ENCODE data around the gene IER5.
"Not testable (repeated sequence)": the region's sequence is repeated elsewhere in the genome, so short reads cannot be mapped to it uniquely, and the experiment has no call there.

IER5 gene

GRCh38 chr1:181108304-181108867 is 19.9 kb downstream of the IER5 start:
- Mint-ChIP-seq H3K36me3 (ENCODE audit: low read depth) (no peaks in the 10 kb centered on the region), H3K4me3 (no peak overlapping the region), H3K4me1 (peaks cover 38% of the 10 kb centered on the region), H3K27ac (no peak overlapping the region), H3K9me3 (no peaks in the 10 kb centered on the region), H3K27me3 (peaks cover 16% of the 10 kb centered on the region)
- no peak for DNase-seq
- ATAC-seq, result no peak

GRCh38 chr1:181110013-181110412 is 21.5 kb downstream of the IER5 start:
- Mint-ChIP-seq H3K9me3 (no peaks in the 10 kb centered on the region), H3K36me3 (ENCODE audit: low read depth) (no peaks in the 10 kb centered on the region), H3K4me1 (peaks cover 26% of the 10 kb centered on the region), H3K27ac (no peak overlapping the region), H3K27me3 (peaks cover 16% of the 10 kb centered on the region), H3K4me3 (no peak overlapping the region)
- DNase-seq (no peak), ATAC-seq (no peak)

- ATAC-seq (no peak), DNase-seq (no peak)
- Mint-ChIP-seq H3K4me1 (peaks cover 19% of the 10 kb centered on the region), H3K9me3 (no peaks in the 10 kb centered on the region), H3K36me3 (ENCODE audit: low read depth) (no peaks in the 10 kb centered on the region), H3K27me3 (peaks cover 10% of the 10 kb centered on the region), H3K27ac (no peak overlapping the region), H3K4me3 (no peak overlapping the region)
Observed at GRCh38 chr1:181111559-181111958, 23.1 kb downstream of the IER5 start.

DNA sequence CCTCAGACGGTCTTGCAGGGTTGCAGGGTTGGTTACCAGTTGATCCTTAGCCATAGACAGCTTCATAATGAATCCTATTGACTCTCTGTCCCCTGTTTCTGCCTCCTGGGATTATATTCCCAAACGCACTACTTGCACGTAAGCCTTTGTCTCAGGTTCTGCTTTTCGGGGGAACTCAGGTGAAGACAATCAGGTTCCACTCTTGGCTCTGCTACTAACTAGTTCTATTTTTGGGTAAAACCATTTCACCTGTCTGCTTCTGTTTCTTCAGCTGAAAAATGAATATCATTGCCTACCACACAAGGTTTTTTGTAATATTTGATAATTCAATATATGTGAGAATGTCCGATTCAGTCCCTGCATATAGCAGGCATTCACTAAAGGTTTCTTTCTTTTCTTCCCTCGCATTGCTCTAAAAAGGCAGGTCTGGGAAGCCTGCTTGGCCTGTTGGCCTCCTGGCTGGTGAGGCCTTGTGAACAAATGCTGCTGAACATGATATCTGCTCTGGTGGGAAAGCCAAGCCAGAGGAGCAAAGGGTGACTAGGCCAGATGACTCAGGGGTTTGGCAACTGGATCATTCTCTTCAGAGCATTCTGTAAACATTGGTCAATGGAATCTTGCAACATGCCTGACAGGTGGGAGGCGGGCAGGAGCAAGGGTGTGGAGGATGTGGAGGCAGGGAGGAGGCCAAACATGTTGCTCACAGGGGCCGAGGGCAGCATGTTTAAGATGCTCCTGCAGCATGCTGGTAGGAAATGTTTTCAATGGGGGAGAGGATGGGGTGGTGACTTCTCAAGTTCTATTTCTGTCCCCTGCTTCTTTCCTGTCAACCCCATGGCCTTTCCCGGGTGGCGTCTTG is 23.8 kb downstream of the IER5 start:
- ATAC-seq (no peak), DNase-seq (no peak)
- Mint-ChIP-seq H3K27ac (no peak overlapping the region), H3K27me3 (peaks cover 3% of the 10 kb centered on the region), H3K9me3 (no peaks in the 10 kb centered on the region), H3K4me3 (no peak overlapping the region), H3K36me3 (ENCODE audit: low read depth) (no peaks in the 10 kb centered on the region), H3K4me1 (peaks cover 12% of the 10 kb centered on the region)

DNA sequence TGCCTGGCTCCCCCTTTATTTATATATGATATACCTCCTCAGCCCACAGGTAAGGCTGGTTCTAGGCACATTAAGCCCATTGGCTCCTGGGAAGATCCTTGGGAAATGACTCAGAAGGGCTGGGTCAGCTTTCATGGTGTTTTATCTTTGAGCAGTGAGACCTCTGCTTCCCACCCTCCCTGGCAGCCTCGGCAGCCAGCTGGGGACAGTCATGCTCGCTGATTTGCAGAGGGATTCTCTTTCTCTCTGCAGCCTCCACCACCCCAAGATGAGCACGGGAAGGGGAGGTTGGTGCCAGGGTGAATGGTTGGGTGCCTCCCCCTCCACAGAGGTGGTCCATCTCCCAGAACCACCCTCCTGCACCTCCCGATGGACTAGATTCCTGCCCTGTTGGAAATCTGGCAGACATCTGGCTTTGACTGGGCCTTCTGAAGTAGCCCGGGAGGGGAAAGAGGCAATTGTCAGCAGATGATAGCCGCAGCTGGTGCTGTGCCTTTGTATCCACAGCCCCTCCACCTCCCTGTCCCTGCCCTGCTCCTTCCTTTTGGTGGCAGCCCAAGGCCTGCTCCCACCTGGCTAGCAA is 24.6 kb downstream of the IER5 start:
- DNase-seq, result no peak
- ATAC-seq, result no peak

GRCh38 chr1:181114574-181115367 is 26.3 kb downstream of the IER5 start:
- H3K27ac Mint-ChIP-seq, result no peak overlapping the region
- no peaks in the 10 kb centered on the region for H3K36me3 Mint-ChIP-seq (ENCODE audit: low read depth)
- ATAC-seq, result no peak
- H3K4me3 Mint-ChIP-seq, result no peak overlapping the region
- no peaks in the 10 kb centered on the region for H3K9me3 Mint-ChIP-seq
- DNase-seq, result no peak
- H3K27me3 Mint-ChIP-seq, result no peaks in the 10 kb centered on the region
- peaks cover 7% of the 10 kb centered on the region for H3K4me1 Mint-ChIP-seq

More for the DNA sequence above, 24.6 kb downstream of the IER5 start:
- H3K36me3 Mint-ChIP-seq (ENCODE audit: low read depth), result no peaks in the 10 kb centered on the region
- no peaks in the 10 kb centered on the region for H3K27me3 Mint-ChIP-seq
- H3K4me1 Mint-ChIP-seq, result peaks cover 8% of the 10 kb centered on the region
- H3K4me3 Mint-ChIP-seq, result no peak overlapping the region
- no peaks in the 10 kb centered on the region for H3K9me3 Mint-ChIP-seq
- no peak overlapping the region for H3K27ac Mint-ChIP-seq

DNA sequence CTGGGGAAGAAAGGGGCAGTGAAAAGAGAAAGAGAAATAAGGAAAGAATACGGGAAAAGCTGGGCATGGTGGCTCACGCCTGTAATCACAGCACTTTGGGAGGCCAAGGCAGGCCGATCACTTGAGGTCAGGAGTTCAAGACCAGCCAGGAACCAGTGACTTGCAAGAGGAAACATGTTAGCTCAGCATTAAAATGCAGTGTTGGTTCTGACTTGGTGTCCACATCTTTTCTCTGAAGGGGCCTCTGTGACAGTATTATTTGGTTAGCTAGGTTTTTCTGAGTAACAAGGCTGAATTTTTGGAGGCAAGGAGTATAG is 26.8 kb downstream of the IER5 start:
- Mint-ChIP-seq H3K27ac (no peak overlapping the region), H3K36me3 (ENCODE audit: low read depth) (no peaks in the 10 kb centered on the region), H3K9me3 (no peaks in the 10 kb centered on the region), H3K4me1 (peaks cover 8% of the 10 kb centered on the region), H3K27me3 (no peaks in the 10 kb centered on the region), H3K4me3 (no peak overlapping the region)
- no peak for ATAC-seq
- DNase-seq, result no peak

DNA sequence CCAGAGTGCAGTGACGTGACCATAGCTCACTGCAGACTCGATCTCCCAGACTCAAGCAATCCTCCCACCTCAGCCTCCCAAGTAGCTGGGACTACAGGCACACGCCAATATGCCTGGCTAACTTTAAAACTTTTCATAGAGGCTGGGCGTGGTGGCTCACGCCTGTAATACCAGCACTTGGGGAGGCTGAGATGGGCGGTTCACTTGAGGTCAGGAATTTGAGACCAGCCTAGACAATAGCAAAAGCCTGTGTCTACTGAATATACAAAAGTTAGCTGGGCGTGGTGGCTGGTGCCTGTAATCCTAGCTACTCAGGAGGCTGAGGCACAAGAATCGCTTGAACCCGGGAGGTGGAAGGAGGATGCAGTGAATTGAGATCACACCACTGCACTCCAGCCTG is 27.5 kb downstream of the IER5 start:
- ATAC-seq; H3K4me1 Mint-ChIP-seq; H3K27ac Mint-ChIP-seq; H3K36me3 Mint-ChIP-seq (ENCODE audit: low read depth); DNase-seq; H3K9me3 Mint-ChIP-seq; H3K4me3 Mint-ChIP-seq; H3K27me3 Mint-ChIP-seq: not testable (repeated sequence)

DNA sequence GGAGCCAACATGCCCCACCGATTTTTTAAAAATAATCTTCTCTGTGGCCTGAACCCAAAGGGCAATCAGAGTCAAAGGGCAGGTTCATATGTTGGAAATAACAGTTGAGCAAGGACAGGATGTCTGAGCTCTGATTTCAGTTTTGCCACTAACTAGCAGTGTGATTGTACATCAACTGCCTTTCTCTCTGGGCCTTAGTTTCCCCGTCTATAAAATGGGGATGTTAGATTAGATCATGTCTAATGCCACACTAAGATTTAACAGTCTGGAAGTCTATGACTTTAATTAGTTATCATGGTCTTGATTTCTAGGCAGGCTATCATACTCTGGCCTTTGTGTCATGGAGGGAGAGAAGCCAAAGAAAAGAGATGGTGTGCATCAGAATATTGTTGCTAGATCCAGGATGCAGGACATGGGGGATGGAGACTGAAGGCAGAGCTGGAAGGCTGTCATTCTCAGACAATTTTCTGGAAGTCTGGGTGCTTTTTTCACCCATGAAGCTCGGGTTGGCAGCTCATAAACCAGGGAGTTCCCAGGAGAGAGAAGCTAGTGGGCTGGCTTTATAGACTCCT is 28.4 kb downstream of the IER5 start:
- Mint-ChIP-seq H3K27me3 (no peaks in the 10 kb centered on the region), H3K36me3 (ENCODE audit: low read depth) (no peaks in the 10 kb centered on the region), H3K9me3 (no peaks in the 10 kb centered on the region), H3K4me1 (peaks cover 8% of the 10 kb centered on the region), H3K27ac (no peak overlapping the region), H3K4me3 (no peak overlapping the region)
- DNase-seq (no peak), ATAC-seq (no peak)

GRCh38 chr1:181117648-181118449 is 29.3 kb downstream of the IER5 start:
- Mint-ChIP-seq H3K36me3 (ENCODE audit: low read depth) (no peaks in the 10 kb centered on the region), H3K27me3 (no peaks in the 10 kb centered on the region), H3K9me3 (no peaks in the 10 kb centered on the region), H3K4me1 (peaks cover 6% of the 10 kb centered on the region), H3K4me3 (no peak overlapping the region), H3K27ac (peak overlapping the region; percentile 25)
- DNase-seq (no peak), ATAC-seq (no peak)

DNA sequence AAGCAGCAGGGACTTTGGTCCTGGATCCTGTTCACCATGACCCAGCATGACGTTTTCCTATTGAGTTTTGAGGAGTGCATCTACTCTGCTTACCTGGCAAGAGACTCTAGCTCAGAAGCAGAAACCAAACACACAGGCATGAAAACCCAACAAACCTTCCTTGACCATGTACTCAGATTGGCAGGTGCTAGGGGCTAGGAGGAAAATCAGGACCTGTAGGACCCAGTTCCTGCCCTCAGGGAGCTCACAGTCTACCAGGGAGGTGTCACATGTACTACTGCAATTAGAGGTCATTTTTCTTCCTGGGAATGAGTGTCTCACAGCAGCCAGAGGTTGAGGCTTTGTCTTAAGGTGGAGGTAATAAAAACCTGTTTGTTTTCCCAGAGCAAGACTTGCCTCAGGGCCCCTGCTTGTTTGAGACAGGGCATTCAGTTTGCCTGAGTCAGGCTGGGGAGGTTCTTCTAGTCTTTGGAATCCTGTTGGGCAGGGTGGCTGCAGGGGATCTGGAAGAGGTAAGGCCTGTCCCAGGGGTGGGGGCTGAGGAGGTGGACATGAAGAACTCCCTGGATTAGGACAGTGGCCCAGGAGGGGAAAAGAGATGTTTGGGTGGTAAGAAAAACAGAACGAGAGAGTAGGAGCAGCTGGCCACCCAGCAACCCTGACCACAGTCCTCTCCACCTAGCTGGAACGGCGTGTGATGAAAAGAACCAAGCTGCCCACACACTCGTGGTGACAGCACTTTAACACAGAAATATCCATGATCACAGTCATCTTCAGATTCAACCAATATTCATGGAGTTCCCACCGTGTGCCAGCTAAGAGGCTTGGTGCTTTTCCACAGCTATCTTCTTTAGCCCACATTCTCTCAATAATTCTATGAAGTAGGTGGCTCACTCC is 30.8 kb downstream of the IER5 start:
- H3K4me3 Mint-ChIP-seq, result no peak overlapping the region
- no peaks in the 10 kb centered on the region for H3K9me3 Mint-ChIP-seq
- H3K36me3 Mint-ChIP-seq (ENCODE audit: low read depth), result no peaks in the 10 kb centered on the region
- ATAC-seq, result no peak
- no peak overlapping the region for H3K27ac Mint-ChIP-seq
- no peaks in the 10 kb centered on the region for H3K27me3 Mint-ChIP-seq
- peaks cover 9% of the 10 kb centered on the region for H3K4me1 Mint-ChIP-seq
- no peak for DNase-seq

DNA sequence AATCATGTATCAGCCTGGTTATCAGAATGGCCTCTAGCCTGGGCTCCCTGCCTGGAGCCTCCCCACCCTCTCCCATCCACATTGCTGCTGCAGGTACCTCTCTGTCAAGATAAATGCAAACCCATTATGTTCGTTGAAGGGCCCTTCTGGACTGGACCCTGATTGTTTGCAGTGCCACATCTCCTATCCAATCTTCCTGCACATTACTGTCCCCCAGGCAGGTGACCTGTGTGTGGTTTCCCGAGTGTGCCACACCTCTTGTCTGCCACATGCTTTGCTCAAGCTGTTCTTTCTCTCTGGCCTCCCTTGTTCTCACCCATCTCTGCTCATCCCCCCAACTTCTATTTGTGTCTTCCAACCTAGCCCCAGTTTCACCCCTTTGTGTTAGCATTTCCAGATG is 32.4 kb downstream of the IER5 start:
- H3K9me3 Mint-ChIP-seq, result no peaks in the 10 kb centered on the region
- no peak for ATAC-seq
- peaks cover 16% of the 10 kb centered on the region for H3K4me1 Mint-ChIP-seq
- H3K36me3 Mint-ChIP-seq (ENCODE audit: low read depth), result no peaks in the 10 kb centered on the region
- H3K27me3 Mint-ChIP-seq, result no peaks in the 10 kb centered on the region
- H3K4me3 Mint-ChIP-seq, result no peak overlapping the region
- H3K27ac Mint-ChIP-seq, result no peak overlapping the region
- DNase-seq, result no peak

GRCh38 chr1:181121498-181121897 is 33.0 kb downstream of the IER5 start:
- peaks cover 16% of the 10 kb centered on the region for H3K4me1 Mint-ChIP-seq
- DNase-seq (no peak), ATAC-seq (no peak)
- H3K4me3 Mint-ChIP-seq, result no peak overlapping the region
- no peaks in the 10 kb centered on the region for H3K27me3 Mint-ChIP-seq
- H3K9me3 Mint-ChIP-seq, result no peaks in the 10 kb centered on the region
- no peak overlapping the region for H3K27ac Mint-ChIP-seq
- no peaks in the 10 kb centered on the region for H3K36me3 Mint-ChIP-seq (ENCODE audit: low read depth)

All from activated naive CD8-positive, alpha-beta T cell treated with anti-CD3 and anti-CD28 coated beads, Interleukin-2, amount 50 U/mL, for 24 hours (primary cell).